HG03521 (cell line): ENCODE measurements around the gene FAM89B.

Experiments
- ATAC-seq: cut with Tn5 transposase; IDR thresholded peaks from one replicate; pipeline ENCODE4 v1.9.1; 2021; ENCODE audit warnings: mild to moderate bottlenecking, moderate library complexity; ENCODE audit not compliant: unreplicated experiment

Gene FAM89B

DNA sequence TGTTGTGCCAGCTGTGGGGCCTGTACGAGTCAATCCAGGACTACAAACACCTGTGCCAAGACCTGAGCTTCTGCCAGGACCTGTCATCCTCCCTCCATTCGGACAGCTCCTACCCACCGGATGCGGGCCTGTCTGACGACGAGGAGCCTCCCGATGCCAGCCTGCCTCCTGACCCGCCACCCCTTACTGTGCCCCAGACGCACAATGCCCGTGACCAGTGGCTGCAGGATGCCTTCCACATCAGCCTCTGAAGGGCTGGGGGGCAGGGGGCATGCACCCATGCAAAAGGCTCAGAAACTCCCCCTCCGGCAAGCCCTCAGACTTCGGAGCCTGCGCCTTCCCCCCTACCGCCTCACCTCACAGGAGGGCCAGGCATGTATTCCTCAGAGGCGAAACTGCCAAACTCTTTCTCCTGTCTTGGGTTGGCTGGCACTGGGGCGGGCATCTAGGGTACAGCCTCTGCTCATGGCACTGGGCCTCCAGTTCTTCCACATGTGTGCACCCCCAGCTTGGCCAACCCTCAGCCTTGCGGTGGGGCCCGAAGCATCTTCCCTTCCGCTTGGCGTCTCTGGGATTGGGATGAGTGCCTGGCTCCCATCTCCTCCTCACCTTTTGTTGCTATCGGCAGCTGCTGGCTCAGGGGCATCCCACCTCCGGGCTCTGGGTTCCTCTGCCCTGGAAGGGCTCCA is 1.2 kb downstream of the FAM89B start:
- ATAC-seq, result no peak

DNA sequence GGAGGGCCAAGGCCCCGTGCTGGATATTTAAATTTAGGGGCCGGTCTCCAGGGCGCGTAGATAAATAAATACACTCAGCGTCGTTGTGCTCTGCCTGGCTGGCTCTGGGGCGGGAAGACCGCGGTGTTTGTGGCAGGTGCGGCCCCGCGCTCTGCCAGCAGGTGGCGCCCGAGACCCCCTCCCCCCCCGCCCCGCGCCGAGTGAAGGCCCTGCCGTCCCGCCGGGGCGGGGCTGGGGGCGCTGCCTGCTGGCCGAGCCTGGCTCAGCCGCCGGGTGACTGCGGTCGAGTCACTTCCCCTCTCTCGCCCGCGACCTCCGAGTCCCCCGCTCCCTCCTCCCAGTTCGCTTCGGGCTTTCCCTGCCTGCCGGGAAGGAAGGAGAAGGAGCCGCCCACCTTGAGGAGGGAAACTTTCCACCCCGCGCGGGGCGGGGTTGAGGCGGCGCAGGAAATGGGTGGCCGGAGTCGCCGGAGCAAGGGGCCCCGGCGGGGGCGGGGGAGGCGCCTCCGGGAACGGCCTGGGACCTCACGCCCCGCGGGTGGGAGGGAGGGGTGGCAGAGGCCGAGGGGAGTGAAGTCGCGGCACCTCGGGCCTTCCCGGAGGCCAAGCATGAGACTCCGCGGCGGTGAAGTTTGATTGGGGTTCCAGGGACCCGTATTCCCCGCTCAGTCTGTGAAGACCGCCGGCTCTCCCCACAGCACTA is 1.9 kb downstream of the FAM89B start:
- peak; percentile 27 for ATAC-seq

DNA sequence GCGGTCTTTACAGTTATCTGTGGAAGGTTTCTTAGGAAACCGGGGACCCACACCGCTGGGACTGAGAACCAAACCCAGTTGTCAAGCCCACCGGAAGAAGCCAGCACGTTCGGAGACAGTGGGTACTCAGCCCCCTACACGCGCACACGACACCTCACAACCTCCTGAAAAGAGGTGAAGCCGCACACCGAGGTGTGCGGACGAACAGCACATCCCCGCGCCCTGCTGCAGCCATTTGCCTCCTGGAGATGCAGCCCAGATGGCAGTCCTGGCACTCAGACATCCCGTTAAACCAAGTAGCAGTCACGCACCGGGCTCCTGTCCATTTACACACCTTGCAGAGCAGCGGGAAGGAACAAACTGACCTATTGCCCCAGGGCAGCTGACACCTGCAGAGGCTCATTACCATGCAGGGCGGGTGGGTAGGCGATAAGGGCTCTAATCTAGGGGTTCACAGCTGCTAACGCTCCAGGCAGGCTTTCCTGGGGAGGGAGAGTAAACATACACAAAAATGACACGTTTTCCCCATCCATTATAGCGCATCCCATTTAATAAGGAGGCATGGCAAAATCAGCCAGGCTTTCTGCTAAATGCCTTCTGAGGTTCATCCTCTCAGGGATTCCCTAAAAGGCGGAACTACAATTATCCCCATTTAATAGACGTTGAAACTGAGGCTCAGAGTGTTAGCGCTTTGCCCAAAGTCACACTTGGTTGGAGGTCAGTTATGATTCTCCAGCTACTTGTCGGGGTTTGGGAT is 2.7 kb downstream of the FAM89B start:
- ATAC-seq, result no peak

DNA sequence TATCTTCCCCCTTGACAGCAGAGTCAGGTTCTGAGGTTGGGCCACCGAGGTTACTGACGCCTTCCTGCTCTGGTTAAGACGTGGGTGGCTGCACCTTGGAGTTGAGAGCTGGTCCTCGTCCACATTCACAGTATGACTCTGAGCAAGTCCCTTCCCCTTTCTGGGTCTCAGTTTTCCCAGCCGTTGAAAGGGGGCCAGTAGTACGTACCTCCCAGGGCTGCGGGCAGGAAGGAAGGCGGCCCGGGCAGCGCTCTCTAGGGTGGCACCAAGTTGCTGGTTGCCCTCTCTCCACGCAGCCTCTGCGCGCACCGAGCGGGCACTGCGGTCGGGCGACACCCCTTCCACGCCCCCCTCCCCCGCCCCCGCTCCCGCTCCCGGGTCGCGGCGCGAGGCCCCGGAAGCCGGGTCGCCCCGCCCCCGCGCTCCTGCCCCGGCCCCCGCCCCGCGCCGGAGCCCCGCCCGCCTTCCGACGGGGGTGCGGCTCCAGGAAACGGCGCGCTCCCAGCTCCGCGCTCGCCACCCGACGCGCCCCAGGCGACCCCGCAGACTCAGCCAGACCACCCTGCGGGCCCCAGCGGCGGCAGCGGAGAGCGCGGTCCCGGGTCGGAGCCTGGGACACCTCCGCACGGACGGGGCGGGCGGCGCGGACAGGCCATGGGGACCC is 3.4 kb downstream of the FAM89B start, which contains the start of gene EHBP1L1:
Gene EHBP1L1 (plus strand): TSS at position 486 of the 664 bp plus-strand sequence. CDS start 250 bp downstream, outside the sequence.
- ATAC-seq, result peak; percentile 26

DNA sequence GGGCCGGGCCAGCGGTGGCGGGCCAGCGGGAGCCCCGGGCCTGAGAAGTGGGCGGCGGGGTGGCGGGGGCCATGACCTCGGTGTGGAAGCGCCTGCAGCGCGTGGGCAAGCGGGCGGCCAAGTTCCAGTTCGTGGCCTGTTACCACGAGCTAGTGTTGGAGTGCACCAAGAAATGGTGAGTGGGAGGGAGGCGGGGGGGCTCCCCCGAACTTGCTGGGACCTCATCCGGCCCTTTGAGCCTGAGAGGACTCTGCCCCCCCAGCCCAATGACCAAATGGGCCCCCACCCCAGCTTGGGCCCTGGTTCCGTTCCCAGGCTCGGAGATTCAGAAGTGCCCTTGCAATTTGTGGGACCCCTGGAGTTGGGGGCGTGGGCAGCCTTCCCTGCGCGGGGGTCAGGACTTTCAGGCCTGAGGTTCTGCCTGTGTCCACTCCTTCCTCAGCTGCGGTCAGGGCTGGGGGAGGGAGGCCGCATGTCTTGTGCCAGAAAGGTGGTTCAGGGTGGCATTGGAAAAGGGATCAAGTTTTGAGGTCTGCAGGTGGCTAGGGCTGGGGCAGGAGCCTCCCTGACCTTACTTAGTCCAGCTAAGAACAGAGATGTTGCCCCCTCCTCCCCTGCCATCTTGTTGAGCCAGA is 4.0 kb downstream of the FAM89B start:
- no peak for ATAC-seq

DNA sequence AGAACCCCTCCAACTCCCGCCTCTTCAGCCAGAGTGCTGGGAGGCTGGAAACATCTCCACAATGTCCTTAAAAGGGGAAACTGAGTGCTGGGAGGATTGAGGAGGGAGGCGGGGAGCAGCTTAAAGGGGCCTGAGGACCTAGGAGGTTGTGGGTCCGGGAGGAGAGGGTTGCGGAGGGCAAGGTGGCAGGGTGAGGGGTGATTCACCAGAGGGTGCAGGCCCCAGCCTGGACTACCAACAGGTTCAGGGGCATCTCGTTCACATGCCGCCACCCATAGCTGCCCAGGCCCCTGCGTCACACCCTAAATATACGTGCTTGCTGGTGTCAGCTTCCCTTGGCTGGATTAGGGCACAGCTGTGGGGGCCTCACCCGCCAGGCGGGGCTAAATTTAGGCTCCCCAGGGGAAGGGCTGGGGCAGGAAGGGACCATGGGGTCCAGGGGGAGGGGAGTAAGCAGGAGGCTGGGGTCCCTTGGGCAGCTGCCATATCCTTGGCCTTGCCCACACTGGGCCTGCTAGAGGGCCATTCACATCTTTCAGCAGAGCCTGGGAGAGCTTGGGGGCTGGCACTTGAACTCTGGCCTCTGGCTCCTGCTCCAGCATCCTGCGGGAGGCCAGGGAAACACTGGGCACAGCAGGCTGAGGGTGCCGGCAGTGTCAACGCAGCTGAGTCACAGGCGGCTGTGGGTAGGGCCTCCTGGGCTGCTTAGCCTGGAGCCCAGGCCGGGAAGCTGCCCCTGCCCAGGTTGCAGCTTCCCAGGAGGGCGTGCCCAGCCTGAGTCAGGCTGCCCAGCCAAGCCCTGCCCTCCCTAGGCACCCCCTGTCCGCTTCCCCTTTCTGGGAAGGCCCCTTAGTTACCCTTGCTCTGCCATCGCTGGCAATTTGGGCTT is 4.8 kb downstream of the FAM89B start:
- no peak for ATAC-seq

DNA sequence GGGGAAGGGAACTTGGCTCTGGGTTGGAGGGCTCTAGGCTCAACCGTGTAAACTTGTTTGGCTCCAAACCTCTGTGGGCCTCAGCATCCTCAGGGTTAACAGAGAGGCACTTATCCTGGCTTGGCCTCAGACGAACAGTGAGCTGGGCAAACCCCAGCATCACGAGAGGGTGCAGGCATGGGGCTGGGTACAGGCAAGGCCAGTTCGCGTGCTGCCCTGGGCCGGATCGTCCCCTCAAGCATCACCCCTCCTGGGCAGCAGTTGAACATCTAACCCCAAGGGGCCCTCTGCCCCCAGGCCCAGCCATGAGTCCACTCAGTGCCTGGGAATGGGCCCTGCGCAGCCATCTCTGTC is 5.4 kb downstream of the FAM89B start:
- no peak for ATAC-seq

DNA sequence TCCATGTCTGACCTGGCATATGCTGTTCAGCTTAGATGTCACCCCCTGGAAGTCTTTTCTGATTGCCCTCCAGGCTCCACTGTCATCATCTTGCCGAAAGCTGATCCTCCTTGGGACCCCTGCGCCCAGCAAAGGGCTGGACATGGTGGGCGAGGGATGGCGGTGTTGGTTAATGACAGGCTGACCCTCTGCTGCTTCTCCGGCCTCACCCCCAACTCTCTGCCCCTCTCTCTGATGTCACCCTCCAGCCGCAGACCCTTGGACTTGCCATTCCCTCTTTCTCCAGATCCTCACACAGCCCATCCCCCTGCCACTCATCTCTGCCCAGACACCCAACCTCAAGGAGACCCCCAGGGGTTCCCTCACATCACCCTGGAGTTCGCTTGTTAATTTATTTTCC is 5.8 kb downstream of the FAM89B start:
- no peak for ATAC-seq

DNA sequence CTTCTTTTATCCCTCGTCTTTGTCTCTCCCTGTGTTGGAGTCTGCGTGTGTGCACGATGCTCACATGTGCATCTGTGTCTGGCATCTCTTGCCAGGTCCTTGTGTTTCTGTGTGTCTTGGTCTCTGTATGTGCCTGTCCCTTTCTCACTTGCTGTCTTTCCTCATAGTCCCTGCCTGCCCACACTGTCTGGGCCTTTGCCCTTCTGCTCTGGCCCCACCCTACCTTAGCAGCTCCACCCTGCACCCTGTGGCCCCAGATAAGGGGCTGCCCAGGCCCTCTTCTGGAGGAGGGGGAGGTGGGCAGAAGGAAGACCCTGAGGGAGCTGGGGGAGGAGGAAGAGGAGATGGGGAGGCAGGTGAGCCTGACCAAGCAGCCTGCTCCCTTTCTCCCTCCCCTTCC is 6.3 kb downstream of the FAM89B start:
- ATAC-seq, result no peak

DNA sequence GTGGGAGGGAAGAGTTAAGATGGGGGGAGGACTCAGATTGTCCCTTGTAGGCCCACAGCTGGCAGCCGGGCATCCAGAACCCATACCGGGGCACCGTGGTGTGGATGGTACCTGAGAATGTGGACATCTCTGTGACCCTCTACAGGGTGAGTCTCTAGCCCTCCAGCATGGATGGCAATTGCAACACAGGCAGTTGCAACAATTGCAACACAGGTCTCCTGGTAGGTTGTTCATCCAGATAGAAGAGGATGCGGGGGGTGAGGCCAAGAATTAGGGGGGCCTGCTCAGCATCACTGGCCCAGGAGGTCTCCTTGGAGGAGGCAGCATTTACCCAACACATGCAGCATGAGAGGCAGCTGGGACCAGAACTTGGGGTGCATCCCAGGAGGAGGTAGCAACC is 7.0 kb downstream of the FAM89B start:
- ATAC-seq, result no peak

DNA sequence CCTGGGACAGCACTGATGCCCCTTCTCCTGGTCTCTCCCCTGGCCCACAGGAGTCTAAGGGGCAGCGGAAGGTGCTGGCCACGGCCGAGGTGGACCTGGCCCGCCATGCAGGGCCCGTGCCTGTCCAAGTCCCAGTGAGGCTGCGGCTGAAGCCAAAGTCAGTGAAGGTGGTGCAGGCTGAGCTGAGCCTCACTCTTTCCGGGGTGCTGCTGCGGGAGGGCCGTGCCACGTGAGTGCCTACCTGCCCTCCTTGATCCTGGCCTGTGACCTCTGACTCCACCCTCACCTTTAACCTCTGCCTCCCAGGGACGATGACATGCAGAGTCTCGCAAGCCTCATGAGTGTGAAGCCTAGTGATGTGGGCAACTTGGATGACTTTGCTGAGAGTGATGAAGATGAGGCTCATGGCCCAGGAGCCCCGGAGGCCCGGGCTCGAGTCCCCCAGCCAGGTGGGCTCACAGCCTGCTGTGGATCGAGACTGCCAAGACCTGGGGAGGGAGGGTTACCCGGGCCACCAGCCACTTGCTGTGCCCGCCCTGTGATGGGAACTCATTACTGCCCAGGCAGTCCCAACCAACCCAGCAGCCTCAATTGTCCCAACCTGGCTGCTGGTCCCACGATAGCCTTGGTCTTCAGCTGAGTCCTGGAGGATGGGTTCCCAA is 7.8 kb downstream of the FAM89B start:
- ATAC-seq, result no peak

DNA sequence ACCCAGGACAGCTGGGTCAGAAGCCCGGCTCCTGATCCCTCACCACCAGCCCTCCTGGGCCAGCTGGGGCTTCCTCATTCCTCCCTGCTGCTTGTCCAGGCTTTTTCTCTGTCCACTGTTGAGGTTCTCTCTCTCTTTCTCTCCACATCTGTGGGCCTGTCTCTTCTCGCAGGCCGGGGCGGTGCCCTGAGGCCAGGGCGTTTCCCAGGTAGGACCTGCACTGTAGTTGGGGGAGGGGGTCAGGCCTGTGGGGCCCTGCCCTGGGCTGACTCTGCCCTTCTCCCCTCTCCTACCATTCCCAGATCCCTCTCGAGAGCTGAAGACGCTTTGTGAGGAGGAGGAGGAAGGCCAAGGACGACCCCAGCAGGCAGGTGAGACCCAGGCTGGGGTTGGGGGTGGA is 8.4 kb downstream of the FAM89B start:
- no peak for ATAC-seq

DNA sequence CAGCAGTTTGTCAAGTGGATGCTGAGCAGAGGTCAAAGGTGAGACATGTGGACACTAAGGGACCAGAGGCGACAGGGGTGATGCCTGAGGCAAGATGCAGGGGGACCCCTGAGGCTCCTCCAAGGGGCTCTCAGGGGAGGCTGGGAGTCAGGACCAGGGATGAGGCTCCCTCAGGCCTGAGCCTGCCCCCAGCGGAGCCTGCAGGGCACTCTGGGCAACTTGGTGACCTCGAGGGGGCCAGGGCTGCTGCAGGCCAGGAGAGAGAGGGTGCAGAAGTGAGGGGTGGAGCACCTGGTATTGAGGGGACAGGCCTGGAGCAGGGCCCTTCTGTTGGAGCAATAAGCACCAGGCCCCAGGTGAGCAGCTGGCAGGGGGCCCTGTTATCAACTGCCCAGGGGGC is 9.6 kb downstream of the FAM89B start:
- ATAC-seq, result no peak

DNA sequence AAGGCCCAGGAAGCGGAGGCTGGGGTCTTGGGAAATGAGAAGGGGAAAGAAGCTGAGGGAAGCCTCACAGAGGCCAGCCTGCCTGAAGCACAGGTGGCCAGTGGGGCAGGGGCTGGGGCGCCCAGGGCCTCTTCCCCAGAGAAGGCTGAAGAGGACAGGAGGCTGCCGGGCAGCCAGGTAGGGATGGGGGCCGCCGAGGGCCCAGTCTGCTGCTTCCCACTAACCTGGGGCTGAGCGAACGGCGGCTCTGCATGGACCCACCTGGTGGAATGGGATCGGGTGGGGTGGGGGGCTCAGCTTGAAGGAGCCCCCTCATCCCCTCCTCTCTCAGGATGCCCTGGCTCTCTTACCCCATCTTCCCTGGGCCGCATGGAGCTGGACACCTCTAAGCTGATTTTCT is 11.3 kb downstream of the FAM89B start:
- no peak for ATAC-seq

DNA sequence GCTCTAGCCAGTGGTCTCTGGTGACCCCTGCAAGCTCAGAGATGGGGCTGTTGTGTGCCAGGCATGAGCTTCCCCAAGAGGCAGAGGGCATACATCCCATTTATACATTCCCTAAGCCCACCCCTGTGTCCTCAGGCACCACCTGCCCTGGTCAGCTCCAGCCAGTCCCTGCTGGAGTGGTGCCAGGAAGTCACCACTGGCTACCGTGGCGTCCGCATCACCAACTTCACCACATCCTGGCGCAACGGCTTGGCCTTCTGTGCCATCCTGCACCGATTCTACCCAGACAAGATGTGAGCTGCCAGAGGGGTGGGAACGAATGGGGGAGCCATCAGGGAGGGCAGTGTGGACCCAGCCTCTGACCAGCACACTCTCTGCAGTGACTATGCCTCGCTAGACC is 11.8 kb downstream of the FAM89B start:
- ATAC-seq, result no peak

DNA sequence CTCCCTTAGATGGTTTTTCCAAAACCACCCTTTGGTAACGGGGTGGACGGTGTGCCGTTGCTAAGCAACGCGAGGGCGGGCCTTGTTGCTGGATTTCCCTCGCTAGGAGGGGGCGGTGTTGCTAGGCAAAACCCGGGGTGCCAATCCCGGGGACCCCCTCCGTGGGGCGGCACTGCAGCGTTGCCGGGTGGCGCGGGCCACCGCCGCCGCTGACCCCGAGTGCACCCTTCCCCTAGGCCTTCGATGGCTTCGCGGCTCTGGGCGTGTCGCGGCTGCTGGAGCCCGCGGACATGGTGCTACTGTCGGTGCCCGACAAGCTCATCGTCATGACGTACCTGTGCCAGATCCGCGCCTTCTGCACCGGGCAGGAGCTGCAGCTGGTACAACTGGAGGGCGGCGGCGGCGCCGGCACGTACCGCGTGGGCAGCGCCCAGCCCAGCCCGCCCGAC is 12.4 kb downstream of the FAM89B start:
- ATAC-seq, result no peak

DNA sequence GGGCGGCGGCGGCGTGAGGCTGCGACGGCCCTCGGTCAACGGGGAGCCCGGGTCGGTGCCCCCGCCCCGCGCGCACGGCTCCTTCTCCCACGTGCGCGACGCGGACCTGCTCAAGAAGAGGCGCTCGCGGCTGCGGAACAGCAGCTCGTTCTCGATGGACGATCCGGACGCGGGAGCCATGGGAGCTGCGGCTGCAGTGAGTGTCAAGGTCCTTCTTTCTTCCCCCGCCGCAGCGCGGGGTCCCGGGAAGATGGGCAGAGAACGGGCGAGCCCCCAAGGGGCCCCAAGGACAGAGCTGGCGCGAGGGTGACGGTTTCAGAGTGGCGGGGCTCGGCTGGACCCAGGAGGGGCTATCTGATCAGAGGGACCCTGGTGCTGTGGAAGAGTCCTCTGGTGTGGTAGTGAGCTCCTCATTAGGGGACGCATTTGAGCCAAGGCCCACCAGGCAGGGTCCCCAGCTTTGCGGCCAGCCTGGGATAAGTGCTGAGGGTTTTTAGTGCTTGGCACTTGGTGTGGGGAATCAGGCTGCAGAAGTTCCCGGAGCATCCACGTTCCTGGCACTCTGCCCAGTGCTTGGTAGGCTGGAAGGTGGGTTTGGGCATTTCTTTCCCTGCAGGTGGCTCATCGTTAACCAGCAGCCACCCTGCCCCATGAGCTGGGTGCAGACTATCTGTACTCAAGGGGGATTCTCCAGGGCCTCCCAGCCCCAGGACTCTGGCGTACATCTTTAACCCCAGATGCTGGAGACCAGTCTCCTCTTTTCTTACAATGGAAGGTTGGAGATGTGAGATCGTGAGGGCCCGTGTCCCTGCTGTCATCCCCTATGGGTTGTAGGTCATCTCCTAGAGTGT is 13.3 kb downstream of the FAM89B start:
- ATAC-seq, result no peak

DNA sequence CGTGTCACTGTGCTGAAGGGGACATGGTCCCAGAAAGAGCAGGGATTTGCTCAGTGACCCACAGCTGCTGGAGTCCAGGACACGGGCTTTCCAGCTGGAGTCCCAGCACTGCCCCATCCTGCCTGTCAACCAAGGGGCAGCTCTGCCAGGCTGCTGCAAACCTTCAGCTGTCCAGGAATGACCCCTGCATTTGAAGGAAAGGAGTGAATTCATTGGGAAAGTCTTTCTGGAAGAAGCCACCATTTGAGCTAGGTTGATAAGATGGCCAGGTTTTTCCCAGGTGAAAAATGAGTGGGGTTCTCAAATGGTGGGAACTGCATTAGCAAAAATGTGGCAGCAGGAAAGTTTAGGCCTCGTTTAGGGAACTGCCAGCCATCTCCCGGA is 13.9 kb downstream of the FAM89B start:
- no peak for ATAC-seq

DNA sequence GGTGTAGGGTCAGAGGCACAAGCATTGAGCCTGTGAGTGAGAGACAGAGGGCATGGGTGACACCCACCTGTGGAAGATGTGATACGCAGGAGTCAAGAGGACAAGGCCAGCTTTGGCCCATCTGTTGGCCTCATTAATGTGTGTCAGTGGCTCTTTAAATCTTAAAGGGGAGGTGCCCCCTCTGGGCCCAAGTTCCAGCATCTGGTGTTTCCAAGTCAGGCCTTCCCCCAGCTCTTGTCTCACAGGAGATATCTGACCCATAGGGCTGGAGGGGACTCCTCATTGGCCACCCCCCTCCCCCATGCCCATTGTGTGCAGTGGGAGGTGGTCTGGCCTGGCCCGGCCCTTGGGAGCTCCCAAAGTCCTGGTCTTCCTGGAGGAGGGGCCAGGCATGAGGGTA is 14.3 kb downstream of the FAM89B start:
- no peak for ATAC-seq
